HT-29 (cell line): ENCODE data around the gene FHIT. TPM values are rescaled to one million over a fixed set of nuclear protein-coding genes. Genes with fewer than 3 reads are reported as not detected.

ENCODE experiments used
- DNase-seq: peaks from one replicate; pipeline ENCODE4 v3.0.0-alpha.2; 2015; ENCODE audit warnings: low spot score
- total RNA-seq: library from RNA; depleted of rRNA; stranded (reverse); fragments of >200 nt; shearing (Covaris generic); gene quantifications from 2 replicates; pipeline ENCODE4 v1.2.3, GENCODE V29; 2014

The FHIT gene
- total RNA-seq, 1 experiment from 2014 or later: not detected

DNA sequence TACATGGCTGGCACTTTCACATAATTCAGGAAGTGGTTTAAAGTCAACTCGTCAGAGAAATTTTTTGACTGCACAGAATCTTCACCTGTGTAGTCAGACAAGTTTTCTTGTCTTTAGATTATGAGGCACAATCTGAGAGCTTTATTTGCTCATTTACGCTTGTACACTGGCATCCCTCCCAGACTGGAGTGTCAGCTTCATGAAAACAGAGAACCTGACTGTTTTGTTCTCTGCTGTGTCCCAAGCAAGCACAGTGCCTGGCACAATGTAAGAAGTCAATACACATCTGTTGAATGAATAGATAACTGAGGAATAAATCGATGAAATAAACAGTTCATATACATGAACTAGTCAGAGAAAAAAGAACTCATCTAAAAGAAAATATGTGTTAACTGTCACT, 1355.3 kb downstream of the FHIT start:
- DNase-seq: no peak

- no peak for DNase-seq
Measured at GRCh38 chr3:59894425-59895121, 1356.7 kb downstream of the FHIT start.

GRCh38 chr3:59890639-59891038, 1360.6 kb downstream of the FHIT start:
- DNase-seq: no peak

DNA sequence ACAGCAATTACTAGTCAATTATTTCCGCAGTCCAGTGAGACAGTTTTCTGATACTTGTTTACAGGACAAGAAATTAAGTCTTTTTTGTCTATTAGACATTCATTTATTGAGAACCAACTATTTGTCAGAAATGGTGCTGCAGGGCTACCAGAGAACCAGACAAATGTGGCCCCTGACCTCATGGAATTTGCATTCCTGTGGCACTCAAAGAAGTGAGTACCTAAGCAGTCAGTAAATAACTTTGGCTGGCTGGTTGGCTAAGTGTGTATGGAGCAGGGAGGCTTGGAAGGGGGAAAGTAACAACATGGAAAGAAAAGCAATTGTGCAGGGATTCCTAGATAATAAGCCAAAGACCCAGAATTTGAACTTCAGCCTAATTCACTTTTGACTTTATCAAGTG, 1364.5 kb downstream of the FHIT start:
- DNase-seq: no peak

- DNase-seq: no peak
Measured at GRCh38 chr3:59885899-59886400, 1365.3 kb downstream of the FHIT start.

DNA sequence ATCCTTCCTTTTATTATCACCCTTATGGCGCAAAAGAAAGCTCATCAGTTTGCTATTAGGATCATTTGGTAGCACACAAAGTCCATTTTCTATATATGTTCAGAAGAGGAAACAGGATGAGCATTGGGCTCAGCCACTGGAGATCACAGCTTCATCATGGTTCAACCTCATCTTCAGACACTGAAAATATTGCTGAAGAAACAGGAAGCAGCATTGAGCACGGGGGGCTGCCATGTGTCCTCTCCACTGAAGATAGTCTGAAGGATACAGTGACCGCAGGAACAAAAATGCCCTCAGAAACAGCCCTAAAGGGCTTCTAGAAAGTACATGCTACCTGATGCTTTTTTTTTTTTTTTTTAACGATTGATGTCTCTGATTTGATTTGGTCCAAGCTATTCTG, 1366.2 kb downstream of the FHIT start:
- no peak for DNase-seq

GRCh38 chr3:59884409-59884808, 1366.8 kb downstream of the FHIT start:
- no peak for DNase-seq

GRCh38 chr3:59882746-59883145, 1368.5 kb downstream of the FHIT start:
- DNase-seq: no peak

GRCh38 chr3:59880717-59881116, 1370.5 kb downstream of the FHIT start:
- no peak for DNase-seq

- no peak for DNase-seq
Measured at GRCh38 chr3:59879031-59879581, 1372.1 kb downstream of the FHIT start.

DNA sequence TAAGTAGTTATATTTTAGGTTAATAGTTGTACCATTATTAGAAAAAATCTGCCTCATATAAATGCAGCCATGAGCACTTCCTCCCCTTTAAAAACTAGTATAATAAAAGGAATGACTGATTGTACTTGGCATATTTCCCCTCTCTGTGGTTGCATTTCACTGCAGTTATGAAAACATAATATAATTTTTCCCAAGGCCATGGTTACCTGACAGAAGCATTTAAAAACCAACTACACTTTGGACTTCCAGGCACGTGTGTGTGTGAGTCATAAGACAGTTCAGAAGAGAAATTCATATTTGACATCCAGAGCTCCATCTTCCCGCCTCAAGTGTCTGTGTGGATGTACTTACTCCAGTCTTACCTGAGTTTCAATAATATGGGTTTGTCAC, 1373.2 kb downstream of the FHIT start:
- no peak for DNase-seq

DNA sequence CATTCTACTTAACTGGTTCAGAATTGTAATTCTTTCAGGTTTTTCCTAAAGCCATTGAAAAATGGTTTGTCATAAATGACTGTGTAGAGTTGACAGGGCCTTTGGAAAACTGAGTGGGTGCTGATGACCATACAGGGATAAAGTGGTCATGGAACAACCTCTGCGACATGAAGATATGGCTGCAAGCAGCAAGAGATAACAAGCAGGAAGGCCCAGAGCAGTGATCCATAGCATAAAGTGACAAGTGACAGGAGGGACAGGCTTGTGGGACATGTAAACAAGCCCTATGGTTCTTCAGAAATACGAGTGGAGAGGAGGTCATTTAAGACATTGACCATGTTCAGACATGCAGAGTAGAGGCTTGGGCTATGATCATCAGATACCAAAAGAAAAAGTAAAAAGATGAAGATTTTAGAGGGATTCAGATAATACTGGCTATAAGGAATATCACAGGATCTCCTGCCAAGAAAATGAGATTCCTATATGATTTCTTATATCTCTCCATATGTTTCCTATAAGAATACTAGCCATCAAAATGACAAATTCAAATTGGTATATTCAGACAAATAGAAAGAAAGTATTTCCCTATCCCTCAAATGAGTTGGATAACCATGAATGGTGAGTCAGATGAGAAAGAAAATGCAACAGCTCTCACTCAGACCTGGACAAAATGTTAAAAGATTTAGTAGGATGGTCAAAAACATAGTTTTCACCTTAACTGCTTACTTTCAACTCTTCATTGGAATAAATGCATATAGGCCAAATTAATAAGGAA, 1373.8 kb downstream of the FHIT start:
- DNase-seq: no peak

GRCh38 chr3:59876533-59877062, 1374.7 kb downstream of the FHIT start:
- DNase-seq: no peak

- DNase-seq: no peak
Measured at GRCh38 chr3:59873576-59874230, 1377.5 kb downstream of the FHIT start.

- DNase-seq: no peak
Measured at GRCh38 chr3:59872128-59872527, 1379.1 kb downstream of the FHIT start.

- no peak for DNase-seq
Measured at GRCh38 chr3:59867185-59868002, 1383.9 kb downstream of the FHIT start.

GRCh38 chr3:59866076-59866475, 1385.2 kb downstream of the FHIT start:
- DNase-seq: no peak

DNA sequence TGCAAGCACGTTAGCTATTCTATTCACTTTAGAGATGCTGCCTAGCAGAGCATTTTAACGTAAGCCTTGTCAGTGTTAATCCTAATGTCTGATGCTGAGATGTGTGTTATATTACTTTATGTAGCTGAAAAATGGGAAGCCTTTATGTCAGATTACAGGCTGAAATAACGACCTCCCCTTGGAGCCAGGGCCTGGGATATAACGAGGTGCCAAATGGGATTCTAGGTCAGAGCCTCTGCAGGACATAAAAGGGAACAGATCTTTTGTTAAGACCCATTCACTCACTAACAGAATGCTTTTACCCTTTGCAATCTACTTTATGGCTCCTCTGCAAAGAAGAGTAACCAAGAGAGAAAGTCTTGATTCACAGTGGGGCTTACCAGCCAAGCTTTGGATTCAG, 1385.9 kb downstream of the FHIT start:
- no peak for DNase-seq

GRCh38 chr3:59862686-59863085, 1388.6 kb downstream of the FHIT start:
- no peak for DNase-seq

GRCh38 chr3:59857589-59858346, 1393.5 kb downstream of the FHIT start:
- peak; percentile 87 for DNase-seq
